NCI-H82 treated with DMSO at 0.1 percent for 48 hours (cell line): ENCODE results near the gene KLHDC8A.
"Not testable (repeated sequence)": the region's sequence is repeated elsewhere in the genome, so short reads cannot be mapped to it uniquely, and the experiment has no call there.

Source experiments
- DNase-seq: peaks from one replicate; lab custom pipeline; 2025; ENCODE audit not compliant: unreplicated experiment; lab: John Stamatoyannopoulos, UW

The KLHDC8A gene, protein sequence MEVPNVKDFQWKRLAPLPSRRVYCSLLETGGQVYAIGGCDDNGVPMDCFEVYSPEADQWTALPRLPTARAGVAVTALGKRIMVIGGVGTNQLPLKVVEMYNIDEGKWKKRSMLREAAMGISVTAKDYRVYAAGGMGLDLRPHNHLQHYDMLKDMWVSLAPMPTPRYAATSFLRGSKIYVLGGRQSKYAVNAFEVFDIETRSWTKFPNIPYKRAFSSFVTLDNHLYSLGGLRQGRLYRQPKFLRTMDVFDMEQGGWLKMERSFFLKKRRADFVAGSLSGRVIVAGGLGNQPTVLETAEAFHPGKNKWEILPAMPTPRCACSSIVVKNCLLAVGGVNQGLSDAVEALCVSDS

GRCh38 chr1:205356440-205357139 is at the start of gene KLHDC8A:
Gene KLHDC8A, minus strand, starts transcription at chr1:205356922. Its CDS starts 13,318 bp downstream, at chr1:205343604.
- peak; percentile 53 for DNase-seq

DNA sequence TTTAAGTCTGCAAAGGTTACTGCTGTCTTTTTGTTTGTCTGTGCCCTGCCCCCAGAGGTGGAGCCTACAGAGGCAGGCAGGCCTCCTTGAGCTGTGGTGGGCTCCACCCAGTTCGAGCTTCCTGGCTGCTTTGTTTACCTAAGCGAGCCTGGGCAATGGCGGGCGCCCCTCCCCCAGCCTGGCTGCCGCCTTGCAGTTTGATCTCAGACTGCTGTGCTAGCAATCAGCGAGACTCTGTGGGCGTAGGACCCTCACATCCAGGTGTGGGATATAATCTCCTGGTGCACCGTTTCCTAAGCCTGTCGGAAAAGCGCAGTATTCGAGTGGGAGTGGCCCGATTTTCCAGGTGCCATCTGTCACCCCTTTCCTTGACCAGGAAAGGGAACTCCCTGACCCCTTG is 49.5 kb upstream of the KLHDC8A start:
- not testable (repeated sequence) for DNase-seq

- DNase-seq = not testable (repeated sequence)
These were observed 47.8 kb upstream of the KLHDC8A start for GRCh38 chr1:205404484-205404883.

GRCh38 chr1:205398586-205398985 is 41.9 kb upstream of the KLHDC8A start:
- DNase-seq = no peak

DNA sequence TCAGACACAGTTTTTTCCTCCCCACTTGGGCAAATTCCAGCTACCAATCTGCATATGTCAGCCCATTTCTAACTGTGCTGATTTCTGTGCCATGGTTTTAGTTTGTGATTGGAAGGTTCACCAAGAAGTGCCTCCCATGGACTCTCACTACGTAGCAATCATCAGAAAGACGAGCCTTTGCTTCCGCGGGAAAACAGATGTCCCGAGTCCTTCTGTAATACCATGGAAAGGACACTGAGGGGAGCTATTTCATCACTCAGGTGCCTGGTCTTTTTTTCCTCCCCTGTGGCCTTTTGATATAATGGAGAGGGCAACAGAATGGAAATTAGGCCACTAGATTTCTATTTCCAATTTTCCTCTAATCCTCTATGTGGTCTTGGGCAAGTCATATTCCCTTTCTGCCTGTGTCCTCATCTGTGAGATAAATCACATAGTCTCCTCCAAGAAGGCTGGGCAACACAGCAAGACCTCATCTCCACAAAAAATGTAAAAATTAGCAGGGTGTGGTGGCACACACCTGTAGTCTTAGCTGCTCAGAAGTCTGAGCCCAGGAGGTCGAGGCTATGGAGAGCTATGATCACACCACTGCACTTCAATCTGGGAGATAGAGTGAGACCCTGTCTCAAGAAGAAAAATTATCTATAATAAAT is 40.4 kb upstream of the KLHDC8A start:
- peak; percentile 92 for DNase-seq

DNA sequence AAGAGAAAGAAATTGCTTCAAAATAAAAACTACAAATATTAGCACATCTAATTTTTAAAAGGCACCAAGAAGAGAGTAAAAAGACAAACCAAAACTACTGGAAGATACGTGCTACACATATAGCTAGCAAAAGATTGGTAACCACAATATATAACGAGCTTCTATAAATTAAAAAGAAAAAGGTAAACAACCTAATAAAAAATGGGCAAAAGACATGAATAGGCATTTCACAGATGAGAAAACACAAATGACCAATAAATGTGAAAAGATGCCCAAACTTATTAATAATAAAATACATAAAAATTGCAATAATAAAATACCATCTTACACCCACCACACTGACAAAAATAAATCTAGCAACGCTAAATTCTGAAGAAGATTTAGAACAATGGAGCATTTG is 38.9 kb upstream of the KLHDC8A start:
- DNase-seq = no peak

DNA sequence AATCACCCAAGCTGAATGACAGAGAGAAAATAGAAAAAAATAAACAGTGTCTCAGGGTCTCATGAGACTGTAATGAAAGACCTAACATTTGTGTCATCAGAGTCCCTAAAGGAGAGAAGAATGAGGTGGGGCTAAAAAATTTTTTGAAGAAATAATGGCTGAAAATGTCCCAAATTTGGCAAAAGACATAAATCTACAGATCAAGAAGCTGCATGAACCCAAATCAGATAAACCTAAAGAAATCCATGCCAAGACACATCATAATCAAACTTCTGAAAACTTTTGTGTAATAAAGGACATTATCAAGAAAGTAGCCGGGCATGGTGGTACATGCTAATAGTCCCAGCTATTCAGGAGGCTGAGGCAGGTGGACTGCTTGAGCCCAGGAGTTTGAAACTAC is 35.9 kb upstream of the KLHDC8A start:
- DNase-seq = no peak

DNA sequence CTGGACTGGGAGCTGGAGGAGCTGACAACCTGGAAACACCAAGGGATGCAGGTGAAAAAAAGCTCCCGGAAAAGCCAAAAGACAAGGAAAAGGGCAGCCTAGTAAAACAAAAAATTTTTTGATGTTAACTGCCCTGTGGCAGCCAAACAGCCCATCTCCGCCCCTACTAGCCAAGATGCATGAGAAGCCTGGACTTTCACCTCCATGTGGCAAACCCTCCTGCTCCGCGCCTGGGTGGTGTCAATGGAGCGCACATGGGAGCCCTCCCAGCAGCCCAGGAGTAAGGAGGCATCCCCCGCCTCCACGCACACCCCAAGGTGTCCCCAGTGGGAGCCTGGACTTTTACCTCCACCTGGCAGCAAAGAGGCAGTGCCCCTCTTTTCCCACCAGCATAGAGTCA is 34.7 kb upstream of the KLHDC8A start:
- no peak for DNase-seq

DNA sequence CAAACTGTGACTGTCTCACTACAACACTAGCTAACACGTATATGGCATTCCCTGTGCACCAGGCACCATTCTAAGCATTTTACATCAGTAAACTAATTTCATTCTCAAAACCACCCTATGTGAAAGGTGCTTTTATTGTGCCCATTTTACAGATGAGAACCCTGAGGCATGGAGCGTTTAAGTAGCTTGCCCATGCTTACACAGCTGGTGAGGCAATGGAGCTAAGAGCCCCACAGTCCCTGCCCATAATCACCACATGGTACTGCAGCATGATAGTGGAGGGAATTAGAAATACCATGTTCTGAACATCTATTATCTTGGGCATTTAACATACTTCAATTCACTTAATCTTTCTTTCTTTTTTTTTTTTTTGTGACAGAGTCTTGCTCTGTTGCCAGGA is 31.1 kb upstream of the KLHDC8A start:
- DNase-seq = no peak

- DNase-seq = not testable (repeated sequence)
These were observed 26.3 kb upstream of the KLHDC8A start for GRCh38 chr1:205382990-205383389.

GRCh38 chr1:205382561-205382960 is 25.8 kb upstream of the KLHDC8A start:
- no peak for DNase-seq

GRCh38 chr1:205381305-205381704 is 24.6 kb upstream of the KLHDC8A start:
- DNase-seq = no peak

- no peak for DNase-seq
These were observed 24.2 kb upstream of the KLHDC8A start for GRCh38 chr1:205380882-205381281.

GRCh38 chr1:205379056-205379455 is 22.3 kb upstream of the KLHDC8A start:
- no peak for DNase-seq

DNA sequence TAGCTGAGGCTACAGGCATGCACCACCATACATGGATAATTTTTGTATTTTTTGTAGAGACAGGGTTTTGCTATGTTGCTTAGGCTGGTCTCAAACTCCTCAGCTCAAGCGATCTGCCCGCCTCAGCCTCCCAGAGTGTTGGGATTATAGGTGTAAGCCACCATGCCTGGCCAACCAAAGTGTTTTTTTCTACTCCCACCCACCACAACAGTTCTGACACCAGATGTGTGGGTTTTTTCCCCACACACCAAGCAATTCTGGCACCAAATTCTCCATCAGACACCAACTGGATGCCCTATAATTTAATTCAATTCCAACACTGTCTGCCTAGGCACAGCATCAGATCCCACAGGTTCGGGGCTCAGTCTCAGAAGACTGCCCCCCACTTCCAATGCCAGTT is 20.6 kb upstream of the KLHDC8A start:
- DNase-seq = no peak

GRCh38 chr1:205376739-205377138 is 20.0 kb upstream of the KLHDC8A start:
- no peak for DNase-seq

GRCh38 chr1:205375835-205376545 is 19.3 kb upstream of the KLHDC8A start:
- DNase-seq = peak; percentile 81

DNA sequence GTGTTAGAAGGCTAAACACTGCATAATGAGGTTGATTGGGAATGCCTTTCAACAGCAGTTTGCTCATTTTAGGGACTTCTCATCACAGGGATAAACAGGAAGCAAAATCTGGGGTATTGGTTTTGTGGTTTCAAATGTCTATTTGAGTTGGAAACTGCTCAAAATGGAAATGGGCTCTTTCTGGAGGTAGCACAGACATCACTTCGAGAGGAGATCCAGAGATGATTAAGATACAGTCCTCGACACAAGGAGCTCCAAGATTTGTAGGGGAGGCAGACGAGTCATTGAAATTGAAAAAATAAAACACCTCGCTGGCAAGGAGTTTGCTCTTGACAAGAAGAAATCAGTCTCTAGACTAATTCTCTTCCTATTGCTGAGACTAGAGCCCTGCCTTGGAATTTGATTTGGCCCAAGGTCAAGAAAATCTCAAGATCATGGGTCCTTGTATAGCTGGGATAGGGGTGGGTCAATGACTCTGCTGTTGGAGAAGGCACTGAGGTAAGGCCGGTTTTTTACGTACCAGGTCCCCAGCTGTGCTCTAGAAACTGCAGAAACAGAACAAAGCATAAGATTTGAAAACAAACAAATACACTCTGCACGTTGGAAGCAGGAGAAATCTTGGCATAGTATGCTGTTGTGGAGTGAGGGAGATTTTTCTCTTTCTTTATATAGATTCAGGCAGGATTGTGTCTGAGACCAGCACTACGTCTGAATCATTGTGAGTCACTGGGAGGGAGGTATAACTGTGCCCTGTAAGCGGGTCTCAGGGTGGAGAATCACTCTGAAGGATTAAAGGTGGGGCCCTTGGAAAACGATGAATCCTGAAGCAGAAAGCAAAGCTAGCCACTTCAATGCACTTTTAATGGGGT is 17.7 kb upstream of the KLHDC8A start:
- DNase-seq = no peak

GRCh38 chr1:205373798-205374175 is 17.1 kb upstream of the KLHDC8A start:
- no peak for DNase-seq

- no peak for DNase-seq
These were observed 16.5 kb upstream of the KLHDC8A start for GRCh38 chr1:205373022-205373797.
